Ovary (tissue), 9 donors: ENCODE measurements around the gene TMTC1. TPM values are rescaled to one million over a fixed set of nuclear protein-coding genes. Genes with fewer than 3 reads are reported as not detected.

Experiments
- DNase-seq, 5 donors: peaks; one replicate each; pipeline ENCODE4 v3.0.0-alpha.2; 2019 to 2020
- H3K27ac ChIP-seq, 2 donors: fragments of 200-600 bp; one replicate each; pipeline versions ENCODE4 v1.5.1 to v1.8.0; 2019 to 2022
- H3K27me3 ChIP-seq: fragments of 200-600 bp; one replicate; pipeline ENCODE4 v1.8.0; 2022
- H3K36me3 ChIP-seq: fragments of 200-600 bp; sonication (generic); one replicate; pipeline ENCODE4 v1.5.1; 2019
- H3K4me1 ChIP-seq: one replicate; pipeline ENCODE4 v1.8.1; 2013; ENCODE audit warnings: mild to moderate bottlenecking, moderate library complexity; ENCODE audit not compliant: insufficient read depth
- H3K4me3 ChIP-seq: fragments of 200-600 bp; sonication (generic); one replicate; pipeline ENCODE4 v1.5.1; 2017
- H3K9me3 ChIP-seq, 2 donors: fragments of 200-600 bp in 1 of 2; sonication (generic) in 1 of 2; one replicate each; pipeline versions ENCODE4 v1.5.1 to v1.8.1; 2013 to 2019; ENCODE audit warnings: mild to moderate bottlenecking in 1 of 2, moderate library complexity in 1 of 2
- CTCF ChIP-seq, 3 donors: fragments of 450-650 bp in 2 of 3; fragments of 200-600 bp in 1 of 3; IDR thresholded peaks; one replicate each; pipeline versions ENCODE4 v1.5.1 to v1.8.0; 2016 to 2022; ENCODE audit warnings: antibody characterized with exemption in 3 of 3, mild to moderate bottlenecking in 1 of 3
- EP300 ChIP-seq: sonication (generic); formaldehyde crosslinking; IDR thresholded peaks from one replicate; pipeline ENCODE4 v1.6.1; 2017; ENCODE audit warnings: antibody characterized with exemption
- POLR2A ChIP-seq: fragments of 450-650 bp; IDR thresholded peaks from one replicate; pipeline ENCODE4 v1.6.1; 2017; ENCODE audit warnings: antibody characterized with exemption, mild to moderate bottlenecking, moderate library complexity
- WGBS, 3 donors: extraction: QIAGEN DNeasy Blood & Tissue Kit in 1 of 3; methylation state at CpG; one replicate each; pipeline versions ENCODE4 v1.1.5 to v1.1.7; 2013 to 2017; 5-methylcytosine and 5-hydroxymethylcytosine counted together
- intact Hi-C, 4 donors: fragments of 100-400 bp; cut with DNase I; formaldehyde crosslinking; loops; one replicate each; pipeline versions ENCODE4 v1.11.0 to v1.15.1; 2022 to 2023
- polyA plus RNA-seq, 2 donors: library from polyadenylated mRNA; stranded (reverse); fragments of 200-250 nt in 1 of 2; fragments of 350-450 nt in 1 of 2; fragmentation: Illumina TruSeq in 1 of 2; extraction: RNeasy Lipid Tissue Mini Kit (QIAGEN cat#74804) in 1 of 2; gene quantifications; one replicate each; pipeline ENCODE4 v1.2.3, GENCODE V29; 2013 to 2014
- total RNA-seq, 7 donors: library from RNA; depleted of rRNA in 2 of 7; stranded (reverse); fragments of >200 nt in 2 of 7; fragmentation: NEBNext Ultra II Directional in 3 of 7; extraction: Animal tissue kit (Norgen Biotek cat#: 25700) in 3 of 7; gene quantifications; one replicate each; pipeline versions ENCODE4 v1.1.0 to v1.2.4, GENCODE V29; 2016 to 2023
- donor health status: DM: no; HTN: no; CAD: no; lungs with moderate emphysema.
- donor health status: DM: no; HTN: no; CAD: no.
- donor health status: Bipolar disorder and iron deficiency.
- donor health status: DM: yes; HTN: yes; CAD: no.
- donor health status: DM: no; HTN: no; CAD: no.
- donor health status: DM: yes; HTN: yes; CAD: no.

TMTC1 gene
- total and polyA plus RNA-seq, 9 donors: 8.1 to 46.3 (median 21.3) TPM

- Histone ChIP-seq H3K4me1 (peaks cover 3% of the 10 kb centered on the region), H3K27ac (no peak overlapping the region), H3K36me3 (no peaks in the 10 kb centered on the region), H3K27me3 (no peaks in the 10 kb centered on the region), H3K9me3 (no peaks in the 10 kb centered on the region), H3K4me3 (no peak overlapping the region)
- no peak for DNase-seq
- TF ChIP-seq EP300 (no peak), POLR2A (no peak), CTCF (IDR thresholded peaks at IDR 0.05) (no peak)
- intact Hi-C loops: no loop called here
- 27 to 46% (median 34%) methylated on average over 2 of the region's 2 CpGs for WGBS, 3 donors
Observed at GRCh38 chr12:29589851-29590250, 193.9 kb downstream of the TMTC1 start.

GRCh38 chr12:29589286-29589820 is 194.4 kb downstream of the TMTC1 start:
- Histone ChIP-seq H3K9me3 (no peaks in the 10 kb centered on the region), H3K36me3 (no peaks in the 10 kb centered on the region), H3K4me1 (peaks cover 3% of the 10 kb centered on the region), H3K27ac (no peak overlapping the region), H3K4me3 (no peak overlapping the region), H3K27me3 (no peaks in the 10 kb centered on the region)
- TF ChIP-seq POLR2A: no peak
- TF ChIP-seq CTCF (IDR thresholded peaks at IDR 0.05): no peak
- TF ChIP-seq EP300: no peak
- WGBS, 3 donors: 96 to 100% (median 98%) methylated on average over 2 of the region's 2 CpGs
- intact Hi-C loops: no loop called here
- DNase-seq: no peak

DNA sequence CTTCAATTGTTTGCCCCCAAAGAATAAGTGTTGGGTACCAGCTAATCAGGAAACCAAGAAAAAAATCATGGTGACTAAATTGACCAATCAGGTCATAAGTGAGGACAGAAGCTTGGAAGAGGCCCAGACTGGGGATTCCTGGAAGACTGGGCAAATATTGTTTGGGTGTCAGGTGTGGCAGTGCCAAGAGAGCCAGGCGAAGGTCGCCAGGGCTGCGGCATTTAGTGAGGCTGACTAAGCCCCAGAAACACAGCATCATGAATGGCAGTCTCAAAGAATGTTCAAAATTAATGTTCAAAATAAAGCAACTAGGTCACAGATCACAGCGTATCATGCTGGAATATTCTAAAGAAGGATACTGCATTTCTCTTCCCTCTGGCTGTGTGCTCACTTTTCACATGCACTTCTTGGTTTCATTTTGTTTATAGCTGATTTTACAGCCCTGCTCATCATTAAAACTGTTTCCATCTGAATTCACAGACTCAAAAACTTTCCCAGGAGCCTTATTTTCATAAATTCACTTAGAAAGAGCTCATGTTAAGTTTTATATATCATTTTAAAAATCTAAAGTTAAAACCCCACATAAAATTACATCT is 201.0 kb downstream of the TMTC1 start:
- H3K36me3 ChIP-seq: no peaks in the 10 kb centered on the region
- H3K27me3 ChIP-seq: no peaks in the 10 kb centered on the region
- 59 to 76% (median 74%) methylated on average over 4 of the region's 4 CpGs for WGBS, 3 donors
- peak overlapping the region; percentile 12 for H3K4me3 ChIP-seq
- peaks cover 12% of the 10 kb centered on the region for H3K4me1 ChIP-seq
- intact Hi-C loops: no loop called here
- DNase-seq: peak in 1 of 5 donors; percentile 39
- no peaks in the 10 kb centered on the region for H3K9me3 ChIP-seq
- no peak for TF ChIP-seq POLR2A
- TF ChIP-seq CTCF (IDR thresholded peaks at IDR 0.05): no peak
- TF ChIP-seq EP300: no peak
- peak overlapping the region in 1 of 2 donors; percentile 66 for H3K27ac ChIP-seq

- intact Hi-C loops: no loop called here
- Histone ChIP-seq H3K4me3 (no peak overlapping the region), H3K9me3 (no peaks in the 10 kb centered on the region), H3K27me3 (no peaks in the 10 kb centered on the region), H3K4me1 (peaks cover 12% of the 10 kb centered on the region), H3K27ac (peak overlapping the region; percentile 50 to 66), H3K36me3 (no peaks in the 10 kb centered on the region)
- no peak for TF ChIP-seq EP300
- TF ChIP-seq POLR2A: no peak
- no peak for TF ChIP-seq CTCF (IDR thresholded peaks at IDR 0.05)
- no peak for DNase-seq
Observed at GRCh38 chr12:29582146-29582545, 201.6 kb downstream of the TMTC1 start.
